Mesothelial cell of epicardium (in vitro differentiated cells): ENCODE measurements around the gene RFTN1. TPM values are rescaled to one million over a fixed set of nuclear protein-coding genes. Genes with fewer than 3 reads are reported as not detected.

Experiments
- DNase-seq, 2 experiments: peaks; one replicate each; pipeline ENCODE4 v3.0.0; 2021; ENCODE audit warnings: low spot score in 2 of 2; ENCODE audit not compliant: unreplicated experiment in 2 of 2
- H3K27ac Mint-ChIP-seq: 2 replicates; pipeline ENCODE4 v1.8.0; 2021; ENCODE audit warnings: mixed read lengths
- H3K27me3 Mint-ChIP-seq: 2 replicates; pipeline ENCODE4 v1.8.0; 2021; ENCODE audit warnings: low read depth, mixed read lengths
- H3K36me3 Mint-ChIP-seq: 2 replicates; pipeline ENCODE4 v1.8.0; 2021; ENCODE audit warnings: mixed read lengths
- H3K4me1 Mint-ChIP-seq: 2 replicates; pipeline ENCODE4 v1.8.0; 2021; ENCODE audit warnings: mixed read lengths
- H3K4me3 Mint-ChIP-seq: 2 replicates; pipeline ENCODE4 v1.8.0; 2021; ENCODE audit warnings: mild to moderate bottlenecking, moderate library complexity, mixed read lengths
- H3K9me3 Mint-ChIP-seq: 2 replicates; pipeline ENCODE4 v1.8.0; 2021; ENCODE audit warnings: mixed read lengths
- CTCF ChIP-seq: fragments of 200-600 bp; sonication (generic); IDR thresholded peaks from one replicate; pipeline ENCODE4 v1.5.0; 2021; ENCODE audit warnings: antibody characterized with exemption; ENCODE audit not compliant: unreplicated experiment
- total RNA-seq: library from RNA; stranded (reverse); gene quantifications from 3 replicates; pipeline ENCODE4 v1.2.1, GENCODE V29; 2021

RFTN1 gene
- total RNA-seq, 1 donor from 2014 or later, result 10.0 TPM

GRCh38 chr3:16406579-16406978 is 106.9 kb downstream of the RFTN1 start:
- no peak for TF ChIP-seq CTCF
- no peak for DNase-seq
- H3K36me3 Mint-ChIP-seq, result no peaks in the 10 kb centered on the region
- no peaks in the 10 kb centered on the region for H3K4me1 Mint-ChIP-seq
- no peak overlapping the region for H3K27ac Mint-ChIP-seq
- H3K4me3 Mint-ChIP-seq, result no peak overlapping the region
- no peaks in the 10 kb centered on the region for H3K9me3 Mint-ChIP-seq
- H3K27me3 Mint-ChIP-seq, result peaks cover 3% of the 10 kb centered on the region

DNA sequence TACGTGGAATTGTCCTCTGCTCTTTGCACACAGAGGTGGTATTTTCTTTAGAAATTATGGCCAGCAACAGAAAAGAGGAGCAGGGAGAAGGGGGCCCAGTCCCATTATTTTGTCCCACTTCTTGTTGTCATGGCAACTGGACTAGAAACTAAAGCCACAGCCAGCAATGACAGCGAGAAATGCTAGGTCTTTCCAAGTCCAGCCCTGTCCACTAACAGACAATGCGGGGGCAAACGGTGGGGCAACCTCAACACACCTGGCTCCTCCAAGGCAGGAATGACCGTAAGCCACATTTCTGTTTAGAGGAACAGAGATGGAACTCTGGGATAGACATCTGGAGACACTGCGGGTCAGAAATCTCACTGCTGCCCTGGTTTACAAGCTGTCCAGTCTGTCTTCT is 107.3 kb downstream of the RFTN1 start:
- Mint-ChIP-seq H3K9me3 (no peaks in the 10 kb centered on the region), H3K27me3 (peaks cover 3% of the 10 kb centered on the region), H3K4me1 (no peaks in the 10 kb centered on the region), H3K27ac (no peak overlapping the region), H3K4me3 (no peak overlapping the region), H3K36me3 (no peaks in the 10 kb centered on the region)
- no peak for TF ChIP-seq CTCF
- DNase-seq, result no peak

DNA sequence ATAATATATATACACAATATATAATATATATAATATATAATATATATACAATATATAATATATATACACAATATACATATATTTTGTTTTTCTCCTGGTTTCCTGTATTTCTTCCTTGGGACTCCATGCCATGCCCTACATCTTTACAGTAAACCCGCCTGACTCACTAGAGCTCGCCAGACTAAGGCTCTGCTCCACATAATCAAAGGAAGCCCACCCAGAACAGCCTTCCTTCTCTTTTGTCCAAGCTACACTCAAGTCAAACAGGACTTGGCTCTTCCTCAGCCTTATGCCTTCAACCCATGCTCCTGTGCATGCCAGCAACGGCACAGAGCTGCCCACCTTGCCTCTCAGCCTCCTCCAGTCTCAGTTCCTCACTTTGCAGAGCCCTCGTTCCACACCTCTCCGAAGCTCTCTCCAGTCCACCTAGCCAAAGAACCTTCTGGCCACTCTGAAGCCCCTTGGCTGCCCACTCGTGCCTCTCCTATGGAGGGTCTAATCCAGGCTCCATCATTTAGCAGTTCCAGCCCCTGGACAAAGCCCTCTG is 109.1 kb downstream of the RFTN1 start:
- no peak overlapping the region for H3K4me3 Mint-ChIP-seq
- no peak overlapping the region for H3K27ac Mint-ChIP-seq
- no peak for TF ChIP-seq CTCF
- H3K9me3 Mint-ChIP-seq, result no peaks in the 10 kb centered on the region
- DNase-seq, result no peak
- peaks cover 14% of the 10 kb centered on the region for H3K4me1 Mint-ChIP-seq
- H3K27me3 Mint-ChIP-seq, result peaks cover 3% of the 10 kb centered on the region
- H3K36me3 Mint-ChIP-seq, result no peaks in the 10 kb centered on the region

DNA sequence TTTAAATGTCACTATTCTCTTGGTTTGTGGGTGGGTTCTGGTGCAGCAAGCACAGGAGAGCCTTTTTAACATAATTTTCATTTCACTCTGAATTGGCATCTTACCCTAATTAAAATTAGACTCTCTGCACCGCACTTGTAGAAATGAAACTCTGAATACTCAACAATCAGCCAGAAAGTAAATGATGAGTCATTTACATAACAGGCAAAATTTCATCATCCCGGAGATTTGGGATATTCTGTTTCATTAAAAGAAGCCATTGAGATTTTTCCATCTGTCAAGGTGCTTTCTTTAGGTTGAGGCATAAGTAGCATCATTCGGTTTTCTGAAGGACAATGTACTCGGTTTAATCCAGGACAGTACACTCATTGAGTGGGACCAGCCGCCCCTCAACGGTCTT is 111.0 kb downstream of the RFTN1 start:
- no peak for DNase-seq
- no peak overlapping the region for H3K27ac Mint-ChIP-seq

DNA sequence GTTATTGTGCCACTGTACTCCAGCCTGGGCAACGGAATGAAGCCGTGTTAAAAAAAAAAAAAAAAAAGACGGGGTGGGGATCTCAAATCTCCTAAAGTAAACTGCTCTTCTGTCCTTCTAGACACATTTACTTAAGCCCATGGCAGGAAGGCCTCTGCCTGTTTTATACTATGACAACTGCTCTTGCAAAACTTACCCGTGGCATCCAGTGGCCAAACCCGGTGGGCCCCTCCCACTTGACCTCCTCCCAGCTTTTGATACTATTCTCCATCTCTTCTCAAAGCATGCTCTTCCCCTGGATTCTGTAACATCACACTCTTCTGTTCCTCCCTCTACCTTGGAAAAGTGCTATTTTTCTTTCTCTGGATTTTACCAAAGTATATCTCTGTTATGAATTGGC is 112.2 kb downstream of the RFTN1 start:
- Mint-ChIP-seq H3K4me3 (no peak overlapping the region), H3K27ac (no peak overlapping the region), H3K9me3 (peaks cover 4% of the 10 kb centered on the region), H3K36me3 (peaks cover 2% of the 10 kb centered on the region), H3K4me1 (peaks cover 16% of the 10 kb centered on the region), H3K27me3 (peaks cover 3% of the 10 kb centered on the region)
- DNase-seq, result no peak
- no peak for TF ChIP-seq CTCF

More for the DNA sequence above, 111.0 kb downstream of the RFTN1 start:
- H3K4me1 Mint-ChIP-seq, result peaks cover 16% of the 10 kb centered on the region
- no peaks in the 10 kb centered on the region for H3K36me3 Mint-ChIP-seq
- H3K4me3 Mint-ChIP-seq, result no peak overlapping the region
- peaks cover 3% of the 10 kb centered on the region for H3K27me3 Mint-ChIP-seq
- H3K9me3 Mint-ChIP-seq, result no peaks in the 10 kb centered on the region
- no peak for TF ChIP-seq CTCF
